Measurements from ENCODE around the gene SCGB1D1. TPM values are rescaled to one million over a fixed set of nuclear protein-coding genes. Genes with fewer than 3 reads are reported as not detected.

Gene SCGB1D1
- total RNA-seq, 1 donor from 2014 or later = not detected

- Histone ChIP-seq H3K4me1 (ENCODE audit: control insufficient read depth in 3 of 3, insufficient read depth in 3 of 3, low read length in 3 of 3) (no peaks in the 10 kb centered on the region), H3K9ac (ENCODE audit: low read depth in 1 of 3, low read length in 3 of 3) (no peak overlapping the region), H3K9me3 (ENCODE audit: control insufficient read depth in 3 of 3, low read length in 3 of 3) (peaks cover 0 to 5% (median 2%) of the 10 kb centered on the region in 3 donors), H3K27ac (ENCODE audit: low read depth, low read length) (no peak overlapping the region), H3K4me3 (ENCODE audit: low read length in 3 of 3) (no peak overlapping the region), H3K27me3 (ENCODE audit: control insufficient read depth in 3 of 3, insufficient read depth in 3 of 3, low read length in 3 of 3) (no peaks in the 10 kb centered on the region), H3K36me3 (ENCODE audit: control insufficient read depth in 3 of 3, insufficient read depth in 3 of 3, low read length in 3 of 3) (no peaks in the 10 kb centered on the region)
These were observed 27.3 kb downstream of the SCGB1D1 start for GRCh38 chr11:62217191-62217748.

DNA sequence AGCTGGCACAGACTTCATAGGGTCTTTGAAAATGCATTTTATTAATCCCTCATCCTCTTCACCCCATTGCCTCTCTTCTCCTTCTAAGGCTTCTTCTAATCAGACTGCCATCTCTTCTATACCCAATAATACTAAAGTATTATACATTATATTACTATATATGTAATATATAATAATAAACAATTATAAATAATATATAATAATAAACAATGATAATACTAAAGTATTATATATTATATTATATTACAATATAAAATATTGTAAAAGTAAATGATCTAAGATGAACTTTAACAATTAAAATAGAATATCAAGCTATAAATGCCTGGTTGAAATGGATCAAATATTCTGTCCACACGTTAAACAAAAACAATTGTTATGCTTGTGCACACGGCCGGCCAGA is 31.5 kb downstream of the SCGB1D1 start:
- Histone ChIP-seq H3K9ac (ENCODE audit: low read depth in 1 of 3, low read length in 3 of 3) (no peak overlapping the region), H3K27ac (ENCODE audit: low read depth, low read length) (no peak overlapping the region), H3K36me3 (ENCODE audit: control insufficient read depth in 3 of 3, insufficient read depth in 3 of 3, low read length in 3 of 3) (no peaks in the 10 kb centered on the region), H3K27me3 (ENCODE audit: control insufficient read depth in 3 of 3, insufficient read depth in 3 of 3, low read length in 3 of 3) (no peaks in the 10 kb centered on the region), H3K4me1 (ENCODE audit: control insufficient read depth in 3 of 3, insufficient read depth in 3 of 3, low read length in 3 of 3) (no peaks in the 10 kb centered on the region), H3K9me3 (ENCODE audit: control insufficient read depth in 3 of 3, low read length in 3 of 3) (peaks cover 4 to 19% (median 10%) of the 10 kb centered on the region in 3 donors), H3K4me3 (ENCODE audit: low read length in 3 of 3) (no peak overlapping the region)

GRCh38 chr11:62223095-62223494 is 33.1 kb downstream of the SCGB1D1 start:
- no peaks in the 10 kb centered on the region for H3K36me3 ChIP-seq (ENCODE audit: control insufficient read depth in 3 of 3, insufficient read depth in 3 of 3, low read length in 3 of 3)
- H3K4me3 ChIP-seq (ENCODE audit: low read length in 3 of 3) = no peak overlapping the region
- peaks cover 4 to 19% (median 10%) of the 10 kb centered on the region in 3 donors for H3K9me3 ChIP-seq (ENCODE audit: control insufficient read depth in 3 of 3, low read length in 3 of 3)
- H3K4me1 ChIP-seq (ENCODE audit: control insufficient read depth in 3 of 3, insufficient read depth in 3 of 3, low read length in 3 of 3) = no peaks in the 10 kb centered on the region
- no peaks in the 10 kb centered on the region for H3K27me3 ChIP-seq (ENCODE audit: control insufficient read depth in 3 of 3, insufficient read depth in 3 of 3, low read length in 3 of 3)
- no peak overlapping the region for H3K9ac ChIP-seq (ENCODE audit: low read depth in 1 of 3, low read length in 3 of 3)
- H3K27ac ChIP-seq (ENCODE audit: low read depth, low read length) = no peak overlapping the region

DNA sequence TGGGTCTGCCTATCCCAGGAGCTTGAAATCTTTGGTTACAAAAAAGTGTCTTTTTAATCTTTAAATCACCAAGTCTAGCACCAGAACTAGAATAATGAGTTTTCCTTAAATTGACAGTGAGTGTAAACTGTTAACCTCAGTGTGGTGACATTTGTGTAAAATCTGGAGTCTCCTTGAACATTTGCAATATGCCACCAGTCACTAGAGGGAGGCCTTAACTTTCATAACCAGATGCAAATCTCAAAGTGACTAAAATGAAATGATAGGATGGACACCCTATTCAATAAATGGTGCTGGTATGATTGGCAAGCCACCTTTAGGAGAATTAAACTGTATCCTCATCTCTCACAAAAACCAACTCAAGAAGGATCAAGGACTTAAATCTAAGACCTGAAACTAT is 43.7 kb downstream of the SCGB1D1 start:
- Histone ChIP-seq H3K4me1 (ENCODE audit: control insufficient read depth in 3 of 3, insufficient read depth in 3 of 3, low read length in 3 of 3) (no peaks in the 10 kb centered on the region), H3K9ac (ENCODE audit: low read depth in 1 of 3, low read length in 3 of 3) (no peak overlapping the region), H3K27me3 (ENCODE audit: control insufficient read depth in 3 of 3, insufficient read depth in 3 of 3, low read length in 3 of 3) (peaks cover 0 to 9% (median 5%) of the 10 kb centered on the region in 3 donors), H3K4me3 (ENCODE audit: low read length in 3 of 3) (no peak overlapping the region), H3K9me3 (ENCODE audit: control insufficient read depth in 3 of 3, low read length in 3 of 3) (no peaks in the 10 kb centered on the region), H3K36me3 (ENCODE audit: control insufficient read depth in 3 of 3, insufficient read depth in 3 of 3, low read length in 3 of 3) (no peaks in the 10 kb centered on the region), H3K27ac (ENCODE audit: low read depth, low read length) (no peak overlapping the region)

DNA sequence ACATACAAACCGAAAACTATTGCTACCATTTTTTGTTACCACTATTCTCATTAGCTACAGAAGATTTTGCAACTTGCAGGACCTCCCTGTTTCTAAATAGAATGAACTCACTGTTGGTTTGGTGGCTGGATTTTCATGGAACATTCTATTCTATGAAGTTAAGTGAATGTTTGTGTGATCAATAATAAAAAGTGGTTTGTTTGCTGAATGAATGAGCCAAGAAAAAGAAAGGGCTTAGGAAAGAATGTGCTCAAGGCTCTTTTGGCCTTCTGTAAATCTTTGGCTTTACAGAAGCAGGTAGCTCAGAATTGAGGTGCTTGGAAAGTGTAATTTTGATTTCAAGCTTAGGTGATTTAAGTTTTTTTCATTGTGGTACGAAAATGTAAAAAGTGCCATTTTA is 46.2 kb downstream of the SCGB1D1 start:
- peaks cover 0 to 9% (median 7%) of the 10 kb centered on the region in 3 donors for H3K27me3 ChIP-seq (ENCODE audit: control insufficient read depth in 3 of 3, insufficient read depth in 3 of 3, low read length in 3 of 3)
- H3K9me3 ChIP-seq (ENCODE audit: control insufficient read depth in 3 of 3, low read length in 3 of 3) = no peaks in the 10 kb centered on the region
- no peak overlapping the region for H3K27ac ChIP-seq (ENCODE audit: low read depth, low read length)
- no peaks in the 10 kb centered on the region for H3K36me3 ChIP-seq (ENCODE audit: control insufficient read depth in 3 of 3, insufficient read depth in 3 of 3, low read length in 3 of 3)
- H3K4me1 ChIP-seq (ENCODE audit: control insufficient read depth in 3 of 3, insufficient read depth in 3 of 3, low read length in 3 of 3) = no peaks in the 10 kb centered on the region
- no peak overlapping the region for H3K4me3 ChIP-seq (ENCODE audit: low read length in 3 of 3)
- no peak overlapping the region for H3K9ac ChIP-seq (ENCODE audit: low read depth in 1 of 3, low read length in 3 of 3)

DNA sequence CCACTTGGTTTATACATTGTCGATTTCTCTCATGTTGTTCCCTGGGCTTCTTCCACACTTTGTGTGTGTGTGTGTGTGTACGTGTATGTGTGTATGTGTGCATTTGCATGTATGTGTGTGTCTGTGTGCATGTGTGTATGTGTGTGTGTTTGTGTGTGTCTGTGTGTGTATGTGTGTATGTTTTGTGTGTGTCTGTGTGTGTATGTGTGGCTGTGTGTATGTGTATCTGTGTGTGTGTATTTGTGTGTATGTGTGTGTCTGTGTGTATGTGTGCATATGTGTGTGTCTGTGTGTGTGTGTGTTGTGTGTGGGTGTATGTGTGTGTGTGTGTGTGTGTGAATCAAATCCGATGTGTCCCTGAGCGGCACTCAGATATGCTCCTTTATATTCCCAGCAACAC is 47.5 kb downstream of the SCGB1D1 start:
- Histone ChIP-seq H3K36me3 (ENCODE audit: control insufficient read depth in 3 of 3, insufficient read depth in 3 of 3, low read length in 3 of 3) (no peaks in the 10 kb centered on the region), H3K9me3 (ENCODE audit: control insufficient read depth in 3 of 3, low read length in 3 of 3) (no peaks in the 10 kb centered on the region), H3K4me3 (ENCODE audit: low read length in 3 of 3) (no peak overlapping the region), H3K27me3 (ENCODE audit: control insufficient read depth in 3 of 3, insufficient read depth in 3 of 3, low read length in 3 of 3) (peaks cover 0 to 9% (median 7%) of the 10 kb centered on the region in 3 donors), H3K9ac (ENCODE audit: low read depth in 1 of 3, low read length in 3 of 3) (no peak overlapping the region), H3K27ac (ENCODE audit: low read depth, low read length) (no peak overlapping the region), H3K4me1 (ENCODE audit: control insufficient read depth in 3 of 3, insufficient read depth in 3 of 3, low read length in 3 of 3) (peaks cover 0 to 10% (median 6%) of the 10 kb centered on the region in 3 donors)

DNA sequence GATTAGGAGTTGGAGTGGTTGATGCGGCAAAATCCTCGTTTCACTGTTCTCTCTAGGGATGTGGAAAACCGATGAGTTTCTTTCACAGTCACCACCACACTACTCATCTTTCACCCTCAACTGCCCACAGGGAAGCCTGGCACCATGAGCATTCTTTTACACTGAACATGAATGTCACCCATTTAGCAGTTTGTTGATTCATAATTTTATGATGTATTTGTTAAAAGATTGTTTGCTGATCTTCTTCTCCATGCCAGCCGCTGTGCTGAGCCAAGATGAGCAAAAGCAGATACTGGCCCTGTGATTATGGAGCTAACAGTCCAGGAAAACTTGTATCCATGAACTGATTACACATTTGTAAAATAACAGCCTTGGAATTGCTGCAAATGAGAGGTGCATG is 48.1 kb downstream of the SCGB1D1 start:
- Histone ChIP-seq H3K9ac (ENCODE audit: low read depth in 1 of 3, low read length in 3 of 3) (no peak overlapping the region), H3K27me3 (ENCODE audit: control insufficient read depth in 3 of 3, insufficient read depth in 3 of 3, low read length in 3 of 3) (peaks cover 0 to 9% (median 7%) of the 10 kb centered on the region in 3 donors), H3K4me1 (ENCODE audit: control insufficient read depth in 3 of 3, insufficient read depth in 3 of 3, low read length in 3 of 3) (peaks cover 0 to 14% (median 6%) of the 10 kb centered on the region in 3 donors), H3K4me3 (ENCODE audit: low read length in 3 of 3) (no peak overlapping the region), H3K27ac (ENCODE audit: low read depth, low read length) (no peak overlapping the region), H3K36me3 (ENCODE audit: control insufficient read depth in 3 of 3, insufficient read depth in 3 of 3, low read length in 3 of 3) (no peaks in the 10 kb centered on the region), H3K9me3 (ENCODE audit: control insufficient read depth in 3 of 3, low read length in 3 of 3) (no peaks in the 10 kb centered on the region)

- Histone ChIP-seq H3K27ac (ENCODE audit: low read depth, low read length) (no peak overlapping the region), H3K9ac (ENCODE audit: low read depth in 1 of 3, low read length in 3 of 3) (no peak overlapping the region), H3K4me3 (ENCODE audit: low read length in 3 of 3) (no peak overlapping the region), H3K4me1 (ENCODE audit: control insufficient read depth in 3 of 3, insufficient read depth in 3 of 3, low read length in 3 of 3) (peaks cover 0 to 16% (median 6%) of the 10 kb centered on the region in 3 donors), H3K9me3 (ENCODE audit: control insufficient read depth in 3 of 3, low read length in 3 of 3) (no peaks in the 10 kb centered on the region), H3K36me3 (ENCODE audit: control insufficient read depth in 3 of 3, insufficient read depth in 3 of 3, low read length in 3 of 3) (no peaks in the 10 kb centered on the region), H3K27me3 (ENCODE audit: control insufficient read depth in 3 of 3, insufficient read depth in 3 of 3, low read length in 3 of 3) (peaks cover 0 to 9% (median 5%) of the 10 kb centered on the region in 3 donors)
These were observed 51.1 kb downstream of the SCGB1D1 start for GRCh38 chr11:62241095-62241494.

DNA sequence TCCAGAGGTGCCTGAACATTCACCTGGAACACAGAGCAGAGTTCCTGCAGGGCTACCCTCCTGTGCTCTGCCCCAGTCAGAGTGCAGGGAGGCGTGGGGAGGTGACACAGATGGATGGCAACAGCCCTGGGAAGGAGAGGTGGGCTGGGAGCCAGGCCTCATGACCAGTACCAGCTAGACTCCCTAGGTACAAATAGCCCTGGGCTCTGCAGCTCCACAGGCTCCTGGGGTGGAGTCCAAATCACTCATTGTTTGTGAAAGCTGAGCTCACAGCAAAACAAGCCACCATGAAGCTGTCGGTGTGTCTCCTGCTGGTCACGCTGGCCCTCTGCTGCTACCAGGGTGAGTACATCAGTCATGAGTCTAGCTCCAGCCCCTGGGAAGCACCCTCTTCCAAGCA is 52.0 kb downstream of the SCGB1D1 start, which contains the start of gene SCGB1D2:
Gene SCGB1D2, plus strand, starts transcription at position 219 of the 400 bp plus-strand sequence. Its CDS starts 69 bp downstream, at position 288.
- Histone ChIP-seq H3K4me1 (ENCODE audit: control insufficient read depth in 3 of 3, insufficient read depth in 3 of 3, low read length in 3 of 3) (peaks cover 0 to 16% (median 6%) of the 10 kb centered on the region in 3 donors), H3K27ac (ENCODE audit: low read depth, low read length) (peak within 1 kb of the TSS; percentile 78), H3K27me3 (ENCODE audit: control insufficient read depth in 3 of 3, insufficient read depth in 3 of 3, low read length in 3 of 3) (peaks cover 0 to 9% (median 5%) of the 10 kb centered on the region in 3 donors), H3K9ac (ENCODE audit: low read depth in 1 of 3, low read length in 3 of 3) (peak within 1 kb of the TSS in 1 of 3 donors; percentile 66), H3K4me3 (ENCODE audit: low read length in 3 of 3) (peak within 1 kb of the TSS in 1 of 3 donors; percentile 6), H3K9me3 (ENCODE audit: control insufficient read depth in 3 of 3, low read length in 3 of 3) (no peaks in the 10 kb centered on the region), H3K36me3 (ENCODE audit: control insufficient read depth in 3 of 3, insufficient read depth in 3 of 3, low read length in 3 of 3) (no peaks in the 10 kb centered on the region)

Data from skeletal muscle tissue (tissue), 4 donors.